Stimulated activated CD8-positive, alpha-beta memory T cell treated with anti-CD3 and anti-CD28 coated beads, Interleukin-4, amount 100 ng/mL, for 24 hours (primary cell): ENCODE results near the gene SLC28A1.
"Not testable (repeated sequence)": the region's sequence is repeated elsewhere in the genome, so short reads cannot be mapped to it uniquely, and the experiment has no call there.

Experiments used
- DNase-seq: peaks from one replicate; pipeline ENCODE4 v3.0.0-alpha.2; 2020; ENCODE audit warnings: low read depth

Gene SLC28A1

GRCh38 chr15:84862214-84862975 is 22.1 kb upstream of the SLC28A1 start:
- no peak for DNase-seq

DNA sequence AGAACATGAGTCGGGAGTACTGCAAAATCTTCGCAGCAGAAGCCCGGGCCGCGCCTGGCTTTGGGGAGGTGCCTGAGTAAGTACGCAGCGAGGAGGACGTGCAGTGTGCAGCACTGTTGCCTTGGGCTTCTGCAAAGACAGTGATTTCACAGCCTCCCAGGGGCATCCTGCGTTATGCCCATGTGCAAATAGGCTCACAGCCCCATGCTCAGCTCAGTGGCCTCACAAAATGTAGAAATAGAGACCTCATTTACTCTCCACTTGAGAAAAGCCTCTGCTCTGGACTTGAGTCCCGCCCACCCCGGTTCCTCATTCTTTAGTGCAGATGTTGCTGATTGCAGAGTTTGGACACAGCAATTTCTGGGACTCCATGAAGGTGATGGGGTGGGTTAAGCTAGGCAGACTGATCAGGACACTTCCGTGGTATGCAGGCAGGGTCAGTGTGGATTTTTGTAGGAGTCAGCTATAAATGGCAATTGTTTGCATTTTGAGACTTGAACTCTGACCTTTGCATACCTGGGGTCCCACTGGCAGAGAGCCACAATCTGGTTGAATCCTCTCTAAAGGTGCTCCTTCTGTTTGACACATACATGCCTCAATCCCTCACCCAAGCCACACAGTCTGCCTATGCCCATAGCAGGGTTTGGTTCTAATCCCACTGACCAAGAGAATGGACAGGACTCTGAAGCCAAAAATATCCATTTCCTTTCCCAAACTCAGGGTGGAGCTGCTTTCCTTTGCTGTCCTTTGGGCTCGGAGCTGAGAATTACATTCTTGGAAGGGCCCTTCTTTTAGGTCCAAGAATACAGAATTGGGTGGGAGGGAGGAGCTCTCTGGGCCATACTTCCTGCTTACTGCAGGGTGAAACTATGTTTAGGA is 20.7 kb upstream of the SLC28A1 start:
- no peak for DNase-seq

- no peak for DNase-seq
Observed at GRCh38 chr15:84864444-84864795, 20.0 kb upstream of the SLC28A1 start.

GRCh38 chr15:84865074-84865569 is 19.3 kb upstream of the SLC28A1 start:
- no peak for DNase-seq

DNA sequence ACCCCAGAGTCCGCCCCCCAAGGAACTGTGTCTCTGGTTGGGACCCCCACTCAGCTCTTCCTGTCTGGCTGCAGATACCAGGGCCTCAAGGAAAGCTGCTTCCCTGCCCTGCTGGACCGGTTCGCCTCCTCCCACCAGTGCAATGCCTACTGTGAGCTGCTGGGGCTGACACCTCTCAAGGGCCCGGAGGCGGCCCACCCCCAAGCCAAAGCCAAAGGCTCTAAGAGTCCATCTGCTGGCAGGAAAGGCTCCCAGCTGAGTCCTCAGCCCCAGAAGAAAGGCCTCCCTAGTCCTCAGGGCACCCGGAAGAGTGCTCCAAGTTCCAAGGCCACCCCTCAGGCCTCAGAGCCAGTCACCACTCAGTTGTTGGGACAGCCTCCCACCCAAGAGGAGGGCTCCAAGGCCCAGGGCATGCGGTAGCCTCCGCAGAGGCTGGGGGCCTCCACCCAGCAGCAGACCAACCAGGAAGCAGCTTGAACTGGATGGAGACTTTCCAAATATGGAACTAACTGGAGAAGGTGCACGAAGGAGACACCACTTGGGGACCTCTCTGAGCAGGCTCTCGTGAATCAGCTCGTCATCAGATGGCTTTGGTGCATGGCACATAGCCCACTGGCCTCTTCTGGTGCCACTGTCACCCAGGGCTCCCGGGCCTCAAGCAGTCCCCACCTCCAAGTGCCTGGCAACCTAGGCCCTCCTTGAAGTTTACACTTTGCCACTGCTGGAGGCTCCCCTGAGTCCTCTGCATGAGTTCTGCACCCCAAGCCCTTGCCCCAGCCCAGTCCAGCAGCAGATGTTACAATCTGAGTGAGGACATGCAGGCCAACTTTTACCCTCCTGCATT is 16.2 kb upstream of the SLC28A1 start:
- no peak for DNase-seq

DNA sequence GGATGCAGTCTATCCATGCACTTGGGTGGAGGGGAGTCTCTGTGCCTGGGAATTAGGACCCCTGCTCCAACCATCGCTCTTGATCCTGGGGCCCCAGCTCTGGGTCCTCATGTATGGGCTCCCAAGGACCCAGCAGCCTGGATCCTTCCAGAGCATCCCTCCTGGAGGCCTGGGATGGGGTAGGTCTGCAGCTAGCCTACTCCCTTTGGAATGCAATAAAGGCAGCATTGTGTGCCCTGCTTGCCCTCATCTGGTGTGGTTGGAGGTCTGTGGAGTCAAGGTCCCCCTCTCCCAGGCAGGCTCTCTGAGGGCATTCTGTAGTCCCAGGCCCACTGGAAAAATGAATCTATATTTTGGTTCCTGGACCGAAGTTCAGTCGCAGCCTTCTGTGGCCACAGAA is 15.0 kb upstream of the SLC28A1 start:
- DNase-seq: no peak

DNA sequence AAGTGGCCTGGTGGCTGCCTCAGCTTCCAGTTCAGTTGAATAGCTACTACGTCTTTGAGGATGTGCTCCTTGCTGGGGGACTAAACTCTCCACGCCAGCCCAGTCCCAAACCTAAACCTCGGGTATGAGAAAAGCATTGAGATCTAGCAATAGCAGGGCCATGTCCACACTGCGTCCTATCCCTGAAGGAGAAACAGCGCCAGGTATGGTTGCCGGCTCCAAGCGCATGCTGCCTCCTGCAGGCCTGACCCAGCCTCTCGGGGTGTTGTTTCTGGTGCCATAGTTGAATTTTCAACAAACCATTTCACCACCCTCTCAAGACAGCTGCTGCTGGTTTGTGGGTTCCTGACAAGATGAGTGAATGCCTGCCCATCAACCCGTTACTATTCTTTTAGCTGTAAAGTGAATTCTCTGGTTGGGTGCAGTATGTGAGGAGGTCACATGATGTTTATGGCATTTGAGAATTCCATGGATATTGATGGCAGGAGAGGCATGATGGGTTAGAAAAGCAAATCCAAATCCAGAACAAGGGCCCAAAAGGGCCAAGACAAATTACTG is 13.0 kb upstream of the SLC28A1 start:
- DNase-seq: no peak

DNA sequence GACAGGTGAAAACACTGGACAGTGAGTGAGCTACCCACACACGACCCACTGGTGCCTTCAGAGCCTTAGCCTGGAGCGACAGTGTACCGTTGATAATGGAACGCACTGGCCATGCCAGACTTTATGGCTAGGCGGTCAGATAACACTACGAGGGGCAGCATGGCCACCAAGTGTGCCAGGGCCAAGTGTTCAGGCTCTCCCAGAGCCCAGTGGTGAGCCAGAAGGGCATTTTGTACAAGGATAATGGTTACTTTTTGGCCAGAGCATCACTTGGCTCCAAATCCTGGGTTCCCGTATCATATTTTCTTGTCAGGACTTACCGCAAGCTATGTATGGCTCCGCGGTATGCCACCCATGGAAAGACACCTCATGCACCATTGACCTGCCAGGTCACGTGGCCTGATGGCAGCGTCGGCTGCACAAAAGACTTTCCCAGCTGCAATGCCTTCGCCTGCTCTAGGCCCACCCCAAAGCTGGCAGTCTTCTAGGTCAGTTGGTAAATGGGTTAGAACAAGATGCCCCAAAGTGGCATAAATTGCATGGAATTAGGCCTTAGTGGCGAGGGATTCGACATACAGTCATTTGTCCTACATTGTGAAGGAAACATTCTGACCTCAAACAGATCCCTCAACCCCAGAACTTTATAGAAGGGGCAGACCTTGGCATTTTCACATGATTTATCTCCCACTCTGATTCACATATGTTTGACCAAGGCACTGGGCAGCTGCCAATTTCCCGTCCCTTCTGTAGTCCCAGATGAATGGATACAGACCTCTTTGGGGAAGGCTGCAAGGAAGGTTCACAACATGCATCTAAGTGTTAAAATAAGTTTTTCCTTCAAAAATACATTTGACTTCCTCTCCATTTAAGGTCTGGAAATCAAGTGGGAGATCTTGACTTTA is 12.2 kb upstream of the SLC28A1 start:
- DNase-seq: no peak

DNA sequence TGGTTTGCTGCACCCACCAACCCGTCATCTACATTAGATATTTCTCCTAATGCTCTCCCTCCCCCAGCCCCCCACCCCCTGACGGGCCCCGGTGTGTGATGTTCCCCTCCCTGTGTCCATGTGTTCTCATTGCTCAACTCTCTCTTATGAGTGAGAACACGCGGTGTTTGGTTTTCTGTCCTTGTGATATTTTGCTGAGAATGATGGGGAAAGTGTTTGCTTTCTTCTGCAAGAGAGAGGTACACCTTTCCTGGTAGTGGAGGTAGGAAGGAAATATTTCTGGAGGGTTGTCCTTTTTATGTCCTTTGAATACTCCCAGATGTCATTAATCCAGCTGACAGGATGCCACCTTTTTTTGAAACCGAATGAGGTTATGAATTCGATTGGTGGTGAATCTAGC is 10.5 kb upstream of the SLC28A1 start:
- DNase-seq: no peak

DNA sequence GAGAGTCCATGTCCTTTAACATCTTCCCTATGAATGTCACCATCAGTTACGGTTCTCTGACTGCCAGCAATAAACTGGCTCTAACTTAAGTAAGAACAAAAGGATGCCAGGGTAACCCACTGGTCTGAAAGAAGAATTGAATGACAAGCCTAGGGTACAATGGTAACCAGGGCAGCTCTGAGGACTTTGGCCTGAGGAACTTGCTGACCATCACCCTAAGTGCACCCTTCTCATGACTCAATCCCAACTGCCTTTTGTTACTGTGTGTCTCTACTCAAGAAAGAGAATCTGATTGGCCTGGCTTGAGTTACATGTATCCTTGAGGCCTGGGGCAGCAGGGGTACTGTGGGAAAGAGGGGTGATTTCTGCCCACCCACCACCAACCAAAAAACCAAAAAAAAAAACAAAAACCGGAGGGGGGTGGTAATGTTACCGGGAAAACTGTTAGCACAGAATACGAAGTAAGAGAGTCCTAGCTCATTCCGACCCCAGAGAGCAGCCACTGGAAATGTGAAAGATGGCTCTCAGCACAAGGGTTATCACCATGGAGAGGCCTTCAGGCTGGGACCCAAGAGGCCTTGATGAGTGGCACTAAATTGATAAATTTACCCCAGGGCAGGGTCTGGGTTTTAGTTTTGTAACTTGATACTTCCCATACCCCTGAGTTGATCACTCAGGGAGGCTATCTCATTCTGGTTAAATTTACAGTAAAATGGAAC is 9.3 kb upstream of the SLC28A1 start:
- no peak for DNase-seq

DNA sequence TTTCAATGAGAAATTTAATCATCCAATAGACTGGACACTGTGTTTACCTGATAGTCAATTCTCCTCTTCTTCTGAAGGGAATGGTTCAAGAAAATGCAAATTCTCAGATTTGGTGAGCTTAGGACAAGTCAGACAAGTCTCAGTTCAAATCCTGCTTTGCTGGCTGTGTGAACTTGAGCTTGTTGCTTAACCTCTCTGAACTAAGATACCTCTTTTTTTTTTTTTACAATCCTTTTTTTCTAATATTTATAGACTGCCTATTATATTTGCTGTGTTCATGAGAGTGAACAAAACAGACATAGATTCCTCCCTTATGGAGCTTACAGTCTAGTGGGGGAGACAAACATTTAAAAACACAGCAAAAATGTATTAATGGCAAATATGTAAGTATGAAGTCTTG is 8.2 kb upstream of the SLC28A1 start:
- no peak for DNase-seq

DNA sequence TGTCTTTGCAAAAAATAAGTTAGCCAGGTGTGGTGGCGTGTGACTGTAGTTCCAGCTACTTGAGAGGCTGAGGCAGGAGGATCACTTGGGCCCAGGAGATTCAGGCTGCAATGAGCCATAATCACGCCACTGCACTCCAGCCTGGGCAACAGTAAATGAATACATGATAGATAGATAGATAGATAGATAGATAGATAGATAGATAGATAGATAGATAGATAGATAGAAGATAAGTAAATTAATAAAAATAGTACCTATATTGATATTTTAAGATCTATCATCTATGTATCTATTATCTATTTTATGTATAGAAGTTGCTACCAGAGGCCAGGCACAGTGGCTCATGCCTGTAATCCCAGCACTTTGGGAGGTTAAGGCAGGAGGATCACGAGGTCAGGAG is 6.8 kb upstream of the SLC28A1 start:
- not testable (repeated sequence) for DNase-seq

- peak; percentile 36 for DNase-seq
Observed at GRCh38 chr15:84878504-84878903, 6.0 kb upstream of the SLC28A1 start.

DNA sequence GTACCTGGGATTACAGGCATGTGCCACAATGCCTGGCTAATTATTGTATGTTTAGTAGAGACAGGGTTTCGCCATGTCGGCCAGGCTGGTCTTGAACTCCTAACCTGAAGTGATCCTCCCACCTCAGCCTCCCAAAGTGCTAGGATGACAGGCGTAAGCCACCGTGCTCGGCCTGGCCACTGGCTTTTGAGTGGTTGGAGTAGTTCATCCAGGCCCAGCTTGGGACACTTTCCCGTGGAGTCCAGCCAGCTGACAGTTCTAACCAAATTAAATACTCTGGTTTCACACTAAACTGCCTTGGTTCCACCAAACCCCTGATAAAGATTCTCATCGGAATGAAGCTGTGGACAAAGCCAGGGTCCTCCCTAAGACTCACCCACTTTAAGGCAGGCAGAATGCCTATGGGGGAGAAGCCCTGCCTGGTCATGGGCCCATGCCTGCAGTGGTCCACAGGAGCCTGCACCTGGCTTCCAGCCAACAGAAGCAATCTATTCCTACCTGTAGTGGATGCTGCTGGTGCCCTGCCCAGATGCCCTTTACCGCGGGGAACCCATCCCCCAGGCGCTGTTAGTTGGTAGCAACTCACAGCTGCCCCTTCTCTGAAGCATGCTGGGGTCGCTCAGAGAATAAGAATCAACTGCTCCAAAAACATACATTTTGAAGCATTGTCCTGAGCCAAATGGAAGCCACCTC is 5.2 kb upstream of the SLC28A1 start:
- DNase-seq: no peak

DNA sequence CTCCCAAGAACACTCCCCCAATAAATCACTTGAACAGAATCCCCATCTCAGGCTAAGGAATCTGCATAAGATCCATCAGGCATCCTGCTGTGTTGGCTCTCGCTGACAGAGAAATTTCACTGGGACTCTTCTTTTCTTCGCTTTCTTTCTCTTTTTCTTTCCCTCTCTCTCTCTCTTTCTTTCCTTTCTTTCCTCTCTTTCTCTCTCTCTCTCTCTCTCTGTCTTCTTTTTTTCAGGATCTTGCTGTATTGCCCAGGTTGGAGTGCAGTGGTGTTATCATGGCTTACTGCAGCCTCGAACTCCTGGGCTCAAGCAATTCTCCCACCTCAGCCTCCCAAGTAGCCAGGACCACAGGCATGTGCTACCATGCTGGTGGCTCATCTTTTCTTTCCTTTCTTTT is 4.5 kb upstream of the SLC28A1 start:
- no peak for DNase-seq

GRCh38 chr15:84880822-84881519 is 3.5 kb upstream of the SLC28A1 start:
- DNase-seq: no peak

DNA sequence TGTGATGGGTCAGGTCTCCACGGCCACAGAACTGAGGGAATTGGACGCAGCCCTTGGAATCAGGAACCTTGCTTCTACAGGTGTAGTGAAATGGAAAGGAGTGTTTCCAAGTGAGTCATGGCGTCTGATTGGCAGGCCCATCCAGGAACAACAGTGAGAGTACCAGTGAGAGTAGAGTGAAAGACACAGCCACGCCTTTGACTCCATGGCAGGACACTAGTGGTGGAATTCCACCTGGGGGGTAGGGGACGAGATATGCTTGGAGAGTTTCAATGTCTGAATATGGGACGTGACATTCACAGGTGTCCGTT is 3.0 kb upstream of the SLC28A1 start:
- DNase-seq: no peak

- no peak for DNase-seq
Observed at GRCh38 chr15:84883466-84883865, 996 bp upstream of the SLC28A1 start.

GRCh38 chr15:84885801-84886200 is 1.3 kb downstream of the SLC28A1 start:
- DNase-seq: no peak
